PC-3 (cell line): ENCODE results near the gene CERS1.

Source experiments
- EZH2 ChIP-seq: fragments of 300-600 bp; sonication (generic); IDR thresholded peaks from one replicate; pipeline ENCODE4 v1.6.1; 2017; ENCODE audit warnings: antibody characterized with exemption, mild to moderate bottlenecking, low read length; ENCODE audit not compliant: unreplicated experiment
- TF ChIP-seq, protein P1 (sequence below): fragments of 300-600 bp; sonication (generic); conservative IDR thresholded peaks from 2 replicates; pipeline ENCODE4 v1.5.1; 2017; ENCODE audit warnings: antibody characterized with exemption, low read depth, mild to moderate bottlenecking, low read length

- TF ChIP-seq EZH2: no peak
- TF ChIP-seq, protein P1, sequence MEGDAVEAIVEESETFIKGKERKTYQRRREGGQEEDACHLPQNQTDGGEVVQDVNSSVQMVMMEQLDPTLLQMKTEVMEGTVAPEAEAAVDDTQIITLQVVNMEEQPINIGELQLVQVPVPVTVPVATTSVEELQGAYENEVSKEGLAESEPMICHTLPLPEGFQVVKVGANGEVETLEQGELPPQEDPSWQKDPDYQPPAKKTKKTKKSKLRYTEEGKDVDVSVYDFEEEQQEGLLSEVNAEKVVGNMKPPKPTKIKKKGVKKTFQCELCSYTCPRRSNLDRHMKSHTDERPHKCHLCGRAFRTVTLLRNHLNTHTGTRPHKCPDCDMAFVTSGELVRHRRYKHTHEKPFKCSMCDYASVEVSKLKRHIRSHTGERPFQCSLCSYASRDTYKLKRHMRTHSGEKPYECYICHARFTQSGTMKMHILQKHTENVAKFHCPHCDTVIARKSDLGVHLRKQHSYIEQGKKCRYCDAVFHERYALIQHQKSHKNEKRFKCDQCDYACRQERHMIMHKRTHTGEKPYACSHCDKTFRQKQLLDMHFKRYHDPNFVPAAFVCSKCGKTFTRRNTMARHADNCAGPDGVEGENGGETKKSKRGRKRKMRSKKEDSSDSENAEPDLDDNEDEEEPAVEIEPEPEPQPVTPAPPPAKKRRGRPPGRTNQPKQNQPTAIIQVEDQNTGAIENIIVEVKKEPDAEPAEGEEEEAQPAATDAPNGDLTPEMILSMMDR: no peak
Measured at GRCh38 chr19:18883526-18884304, 12.2 kb downstream of the CERS1 start.
